ENCODE measurements around the gene SLC19A1. TPM values are rescaled to one million over a fixed set of nuclear protein-coding genes. Genes with fewer than 3 reads are reported as not detected.
"Not testable (repeated sequence)": the region's sequence is repeated elsewhere in the genome, so short reads cannot be mapped to it uniquely, and the experiment has no call there.

SLC19A1 gene
- total RNA-seq, 2 donors from 2014 or later, result 23.3 to 110 TPM

GRCh38 chr21:45533846-45534635, 8.2 kb downstream of the SLC19A1 start:
- Mint-ChIP-seq H3K27ac (no peak overlapping the region), H3K4me1 (ENCODE audit: low read depth in 2 of 2) (peaks cover 0 to 9% of the 10 kb centered on the region in 2 donors), H3K36me3 (no peaks in the 10 kb centered on the region), H3K4me3 (no peak overlapping the region), H3K9me3 (no peaks in the 10 kb centered on the region), H3K27me3 (no peaks in the 10 kb centered on the region)
- no peak for ATAC-seq
- peak; percentile 57 for DNase-seq (ENCODE audit: low spot score)

GRCh38 chr21:45533361-45533845, 8.8 kb downstream of the SLC19A1 start:
- Mint-ChIP-seq H3K9me3 (no peaks in the 10 kb centered on the region), H3K4me3 (no peak overlapping the region), H3K4me1 (ENCODE audit: low read depth in 2 of 2) (peaks cover 0 to 9% of the 10 kb centered on the region in 2 donors), H3K27ac (no peak overlapping the region), H3K27me3 (no peaks in the 10 kb centered on the region), H3K36me3 (no peaks in the 10 kb centered on the region)
- peak; percentile 58 for DNase-seq (ENCODE audit: low spot score)
- ATAC-seq, result no peak

GRCh38 chr21:45532826-45533360, 9.3 kb downstream of the SLC19A1 start:
- Mint-ChIP-seq H3K27ac (peak overlapping the region in 1 of 2 donors; percentile 54), H3K4me1 (ENCODE audit: low read depth in 2 of 2) (peaks cover 0 to 9% of the 10 kb centered on the region in 2 donors), H3K36me3 (no peaks in the 10 kb centered on the region), H3K9me3 (no peaks in the 10 kb centered on the region), H3K4me3 (no peak overlapping the region), H3K27me3 (no peaks in the 10 kb centered on the region)
- DNase-seq (ENCODE audit: low spot score) (peak; percentile 49), ATAC-seq (no peak)

- Mint-ChIP-seq H3K4me1 (ENCODE audit: low read depth in 2 of 2) (peaks cover 0 to 9% of the 10 kb centered on the region in 2 donors), H3K9me3 (no peaks in the 10 kb centered on the region), H3K27ac (no peak overlapping the region), H3K36me3 (no peaks in the 10 kb centered on the region), H3K27me3 (no peaks in the 10 kb centered on the region), H3K4me3 (no peak overlapping the region)
- ATAC-seq (no peak), DNase-seq (ENCODE audit: low spot score) (peak; percentile 56)
Observed at GRCh38 chr21:45531393-45532215, 10.6 kb downstream of the SLC19A1 start.

GRCh38 chr21:45531114-45531392, 11.2 kb downstream of the SLC19A1 start:
- ATAC-seq; H3K36me3 Mint-ChIP-seq; H3K27me3 Mint-ChIP-seq; DNase-seq (ENCODE audit: low spot score); H3K9me3 Mint-ChIP-seq; H3K27ac Mint-ChIP-seq; H3K4me3 Mint-ChIP-seq; H3K4me1 Mint-ChIP-seq (ENCODE audit: low read depth in 2 of 2): not testable (repeated sequence)

GRCh38 chr21:45530423-45531113, 11.7 kb downstream of the SLC19A1 start:
- no peaks in the 10 kb centered on the region for H3K27me3 Mint-ChIP-seq

GRCh38 chr21:45529785-45530422, 12.3 kb downstream of the SLC19A1 start:
- Mint-ChIP-seq H3K9me3 (no peaks in the 10 kb centered on the region), H3K27me3 (no peaks in the 10 kb centered on the region), H3K4me1 (ENCODE audit: low read depth in 2 of 2) (peaks cover 0 to 3% of the 10 kb centered on the region in 2 donors), H3K4me3 (no peak overlapping the region), H3K27ac (no peak overlapping the region), H3K36me3 (no peaks in the 10 kb centered on the region)
- DNase-seq (ENCODE audit: low spot score) (no peak), ATAC-seq (no peak)

More at GRCh38 chr21:45530423-45531113, 11.7 kb downstream of the SLC19A1 start:
- ATAC-seq (no peak), DNase-seq (ENCODE audit: low spot score) (peak; percentile 58)
- Mint-ChIP-seq H3K36me3 (no peaks in the 10 kb centered on the region), H3K4me1 (ENCODE audit: low read depth in 2 of 2) (peaks cover 0 to 6% of the 10 kb centered on the region in 2 donors), H3K27ac (no peak overlapping the region), H3K4me3 (no peak overlapping the region), H3K9me3 (no peaks in the 10 kb centered on the region)

GRCh38 chr21:45528981-45529784, 13.1 kb downstream of the SLC19A1 start:
- no peaks in the 10 kb centered on the region for H3K36me3 Mint-ChIP-seq
- peaks cover 0 to 3% of the 10 kb centered on the region in 2 donors for H3K4me1 Mint-ChIP-seq (ENCODE audit: low read depth in 2 of 2)
- peak; percentile 57 for DNase-seq (ENCODE audit: low spot score)
- no peak overlapping the region for H3K27ac Mint-ChIP-seq
- H3K4me3 Mint-ChIP-seq, result no peak overlapping the region
- no peaks in the 10 kb centered on the region for H3K9me3 Mint-ChIP-seq
- ATAC-seq, result no peak
- H3K27me3 Mint-ChIP-seq, result no peaks in the 10 kb centered on the region

GRCh38 chr21:45528028-45528705, 14.1 kb downstream of the SLC19A1 start:
- Mint-ChIP-seq H3K4me1 (ENCODE audit: low read depth in 2 of 2) (peaks cover 0 to 3% of the 10 kb centered on the region in 2 donors), H3K27me3 (no peaks in the 10 kb centered on the region), H3K36me3 (no peaks in the 10 kb centered on the region), H3K4me3 (no peak overlapping the region), H3K27ac (no peak overlapping the region), H3K9me3 (no peaks in the 10 kb centered on the region)
- no peak for ATAC-seq
- peak; percentile 35 for DNase-seq (ENCODE audit: low spot score)

GRCh38 chr21:45527151-45527999, 14.9 kb downstream of the SLC19A1 start:
- H3K27me3 Mint-ChIP-seq; H3K9me3 Mint-ChIP-seq; H3K4me1 Mint-ChIP-seq (ENCODE audit: low read depth in 2 of 2); ATAC-seq; H3K4me3 Mint-ChIP-seq; H3K27ac Mint-ChIP-seq; H3K36me3 Mint-ChIP-seq: not testable (repeated sequence)
- peak; percentile 35 for DNase-seq (ENCODE audit: low spot score)

GRCh38 chr21:45525910-45526306, 16.3 kb downstream of the SLC19A1 start:
- Mint-ChIP-seq H3K27me3 (no peaks in the 10 kb centered on the region), H3K9me3 (no peaks in the 10 kb centered on the region), H3K27ac (no peak overlapping the region), H3K4me3 (no peak overlapping the region), H3K36me3 (peaks cover 12% of the 10 kb centered on the region), H3K4me1 (ENCODE audit: low read depth in 2 of 2) (no peaks in the 10 kb centered on the region)
- ATAC-seq (no peak), DNase-seq (ENCODE audit: low spot score) (peak; percentile 29)

Data from natural killer cell treated with Interleukin-12 subunit alpha and Interleukin-12 subunit beta and Interleukin-15 and Interleukin-18, amount 100 ng/mL, for 72 hours (primary cell).